SK-N-SH treated with all-trans-retinoic acid at 6 μM for 48 hours (cell line): ENCODE data around the gene GLRB.

Experiments used
- ATAC-seq: fragments of 200-7000 bp; cut with Tn5 transposase; 3 replicates; pipeline ENCODE4 v1.9.1; 2020; ENCODE audit warnings: mild to moderate bottlenecking, moderate library complexity
- ARNTL ChIP-seq: fragments of 450-650 bp; formaldehyde crosslinking; IDR thresholded peaks from 2 replicates; pipeline ENCODE4 v1.5.0; 2020; ENCODE audit warnings: low read depth, mild to moderate bottlenecking, moderate library complexity, borderline replicate concordance
- BACH2 ChIP-seq: fragments of 250-450 bp; sonication (Bioruptor Pico); IDR thresholded peaks from 2 replicates; pipeline ENCODE4 v1.9.0; 2021; ENCODE audit warnings: mild to moderate bottlenecking, borderline replicate concordance
- CSDC2 ChIP-seq: fragments of 250-450 bp; sonication (Bioruptor Pico); IDR thresholded peaks from 2 replicates; pipeline ENCODE4 v1.5.0; 2020; ENCODE audit warnings: mild to moderate bottlenecking, moderate library complexity
- ESRRG ChIP-seq: fragments of 250-450 bp; sonication (Bioruptor Pico); IDR thresholded peaks from 2 replicates; pipeline ENCODE4 v1.6.1; 2021; ENCODE audit warnings: mild to moderate bottlenecking
- GLIS3 ChIP-seq: fragments of 250-450 bp; sonication (Bioruptor Pico); IDR thresholded peaks from 2 replicates; pipeline ENCODE4 v1.5.0; 2020; ENCODE audit warnings: mild to moderate bottlenecking, moderate library complexity
- ISL1 ChIP-seq: fragments of 250-450 bp; sonication (Bioruptor Pico); IDR thresholded peaks from 2 replicates; pipeline ENCODE4 v2.1.2; 2022; ENCODE audit warnings: mild to moderate bottlenecking, moderate library complexity
- OSR1 ChIP-seq: fragments of 250-450 bp; sonication (Bioruptor Pico); IDR thresholded peaks from 2 replicates; pipeline ENCODE4 v1.8.0; 2022; ENCODE audit warnings: moderate library complexity, mild to moderate bottlenecking, inconsistent platforms
- PPARA ChIP-seq: fragments of 250-450 bp; sonication (Bioruptor Pico); IDR thresholded peaks from 2 replicates; pipeline ENCODE4 v1.5.0; 2020; ENCODE audit warnings: mild to moderate bottlenecking, borderline replicate concordance
- RARB ChIP-seq: fragments of 250-450 bp; sonication (Bioruptor Pico); IDR thresholded peaks from 2 replicates; pipeline ENCODE4 v1.8.0; 2021; ENCODE audit warnings: mild to moderate bottlenecking, moderate library complexity
- SNAI2 ChIP-seq: fragments of 250-450 bp; sonication (Bioruptor Pico); IDR thresholded peaks from 2 replicates; pipeline ENCODE4 v1.5.0; 2020; ENCODE audit warnings: mild to moderate bottlenecking, moderate library complexity
- TCF4 ChIP-seq: fragments of 250-450 bp; sonication (Bioruptor Pico); IDR thresholded peaks from 2 replicates; pipeline ENCODE4 v1.8.0; 2021; ENCODE audit warnings: mild to moderate bottlenecking, moderate library complexity, borderline replicate concordance
- ZC3H10 ChIP-seq: fragments of 250-450 bp; sonication (Bioruptor Pico); IDR thresholded peaks from 2 replicates; pipeline ENCODE4 v1.5.1; 2021; ENCODE audit warnings: mild to moderate bottlenecking, moderate library complexity
- ZFP30 ChIP-seq: fragments of 450-650 bp; formaldehyde crosslinking; IDR thresholded peaks from 2 replicates; pipeline ENCODE4 v1.5.0; 2022; ENCODE audit warnings: mild to moderate bottlenecking, moderate library complexity
- ZNF565 ChIP-seq: fragments of 450-650 bp; formaldehyde crosslinking; conservative IDR thresholded peaks from 2 replicates; pipeline ENCODE4 v1.5.0; 2020; ENCODE audit warnings: low read depth, mild to moderate bottlenecking, moderate library complexity
- ZNF70 ChIP-seq: fragments of 450-650 bp; formaldehyde crosslinking; IDR thresholded peaks from 2 replicates; pipeline ENCODE4 v1.5.0; 2020; ENCODE audit warnings: mild to moderate bottlenecking, moderate library complexity
- ZNF8 ChIP-seq: fragments of 450-650 bp; formaldehyde crosslinking; IDR thresholded peaks from 2 replicates; pipeline ENCODE4 v1.5.0; 2020; ENCODE audit warnings: mild to moderate bottlenecking, moderate library complexity
- TF ChIP-seq, protein P1 (sequence below): fragments of 250-450 bp; sonication (Bioruptor Pico); IDR thresholded peaks from 2 replicates; pipeline ENCODE4 v1.5.1; 2020; ENCODE audit warnings: low read depth, mild to moderate bottlenecking, moderate library complexity
- TF ChIP-seq, protein P2 (sequence below): fragments of 250-450 bp; sonication (Bioruptor Pico); IDR thresholded peaks from 2 replicates; pipeline ENCODE4 v1.8.0; 2020; ENCODE audit warnings: mild to moderate bottlenecking, moderate library complexity, borderline replicate concordance
- TF ChIP-seq, protein P3 (sequence below): fragments of 250-450 bp; sonication (Bioruptor Pico); IDR thresholded peaks from 2 replicates; pipeline ENCODE4 v1.5.1; 2021; ENCODE audit warnings: mild to moderate bottlenecking, moderate library complexity
- TF ChIP-seq, protein P4 (sequence below): fragments of 250-450 bp; sonication (Bioruptor Pico); IDR thresholded peaks from 2 replicates; pipeline ENCODE4 v1.8.0; 2021; ENCODE audit warnings: low read depth, mild to moderate bottlenecking, moderate library complexity, borderline replicate concordance
- TF ChIP-seq, protein P5 (sequence below): fragments of 250-450 bp; sonication (Bioruptor Pico); IDR thresholded peaks from 2 replicates; pipeline ENCODE4 v1.5.0; 2020; ENCODE audit warnings: mild to moderate bottlenecking, moderate library complexity

Gene GLRB

DNA sequence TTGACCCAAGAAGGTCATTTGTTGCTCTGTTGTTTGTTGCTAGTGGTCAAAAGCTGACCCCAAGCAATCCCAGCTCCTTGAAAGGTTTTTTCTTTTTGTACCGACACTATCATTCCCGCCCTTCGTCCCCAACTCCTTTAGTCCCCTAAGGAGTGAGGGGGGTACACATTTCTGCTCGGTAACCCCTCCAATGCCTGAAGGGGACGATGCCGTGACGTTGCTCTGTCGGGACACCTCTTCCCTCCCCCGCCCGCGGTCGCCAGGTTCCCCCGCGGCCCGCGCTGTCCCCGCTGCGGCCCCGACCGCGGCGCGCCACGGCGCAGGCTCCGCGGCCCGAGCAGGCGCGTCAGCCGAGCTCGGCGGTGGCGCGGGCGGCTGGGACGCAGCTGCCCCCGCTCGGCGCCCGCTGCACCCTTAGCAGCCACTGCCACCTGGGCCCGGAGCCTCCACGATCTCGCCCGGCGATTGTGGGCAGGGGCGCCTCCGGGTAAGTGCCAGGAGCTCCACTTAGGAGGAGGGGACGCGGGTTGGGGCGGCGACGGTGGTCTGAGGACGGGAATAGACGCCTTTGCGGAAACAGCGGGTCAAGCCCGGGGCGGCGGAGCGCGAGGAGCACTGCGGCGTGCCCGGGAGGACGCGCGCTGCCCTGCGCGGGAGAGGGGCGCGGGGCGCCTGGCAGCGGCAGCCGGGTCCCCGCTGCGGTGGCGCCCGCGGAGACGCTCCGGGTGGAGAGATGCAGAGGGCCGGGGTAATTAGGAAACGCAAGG lies at the start of gene GLRB:
GLRB (plus strand) TSS at position 340 of the 767 bp plus-strand sequence. CDS start 1,875 bp downstream, outside the sequence.
- TF ChIP-seq OSR1 (no peak), ESRRG (CRISPR knock-in tag) (no peak), BACH2 (CRISPR knock-in tag) (no peak), ISL1 (CRISPR knock-in tag) (no peak), ZFP30 (CRISPR knock-in tag) (no peak), ZC3H10 (no peak)
- TF ChIP-seq, protein P1, sequence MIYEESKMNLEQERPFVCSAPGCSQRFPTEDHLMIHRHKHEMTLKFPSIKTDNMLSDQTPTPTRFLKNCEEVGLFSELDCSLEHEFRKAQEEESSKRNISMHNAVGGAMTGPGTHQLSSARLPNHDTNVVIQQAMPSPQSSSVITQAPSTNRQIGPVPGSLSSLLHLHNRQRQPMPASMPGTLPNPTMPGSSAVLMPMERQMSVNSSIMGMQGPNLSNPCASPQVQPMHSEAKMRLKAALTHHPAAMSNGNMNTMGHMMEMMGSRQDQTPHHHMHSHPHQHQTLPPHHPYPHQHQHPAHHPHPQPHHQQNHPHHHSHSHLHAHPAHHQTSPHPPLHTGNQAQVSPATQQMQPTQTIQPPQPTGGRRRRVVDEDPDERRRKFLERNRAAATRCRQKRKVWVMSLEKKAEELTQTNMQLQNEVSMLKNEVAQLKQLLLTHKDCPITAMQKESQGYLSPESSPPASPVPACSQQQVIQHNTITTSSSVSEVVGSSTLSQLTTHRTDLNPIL (CRISPR knock-in tag) = no peak
- TF ChIP-seq, protein P2, sequence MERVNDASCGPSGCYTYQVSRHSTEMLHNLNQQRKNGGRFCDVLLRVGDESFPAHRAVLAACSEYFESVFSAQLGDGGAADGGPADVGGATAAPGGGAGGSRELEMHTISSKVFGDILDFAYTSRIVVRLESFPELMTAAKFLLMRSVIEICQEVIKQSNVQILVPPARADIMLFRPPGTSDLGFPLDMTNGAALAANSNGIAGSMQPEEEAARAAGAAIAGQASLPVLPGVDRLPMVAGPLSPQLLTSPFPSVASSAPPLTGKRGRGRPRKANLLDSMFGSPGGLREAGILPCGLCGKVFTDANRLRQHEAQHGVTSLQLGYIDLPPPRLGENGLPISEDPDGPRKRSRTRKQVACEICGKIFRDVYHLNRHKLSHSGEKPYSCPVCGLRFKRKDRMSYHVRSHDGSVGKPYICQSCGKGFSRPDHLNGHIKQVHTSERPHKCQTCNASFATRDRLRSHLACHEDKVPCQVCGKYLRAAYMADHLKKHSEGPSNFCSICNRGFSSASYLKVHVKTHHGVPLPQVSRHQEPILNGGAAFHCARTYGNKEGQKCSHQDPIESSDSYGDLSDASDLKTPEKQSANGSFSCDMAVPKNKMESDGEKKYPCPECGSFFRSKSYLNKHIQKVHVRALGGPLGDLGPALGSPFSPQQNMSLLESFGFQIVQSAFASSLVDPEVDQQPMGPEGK (CRISPR knock-in tag) = no peak
- peak; percentile 88 for ATAC-seq

DNA sequence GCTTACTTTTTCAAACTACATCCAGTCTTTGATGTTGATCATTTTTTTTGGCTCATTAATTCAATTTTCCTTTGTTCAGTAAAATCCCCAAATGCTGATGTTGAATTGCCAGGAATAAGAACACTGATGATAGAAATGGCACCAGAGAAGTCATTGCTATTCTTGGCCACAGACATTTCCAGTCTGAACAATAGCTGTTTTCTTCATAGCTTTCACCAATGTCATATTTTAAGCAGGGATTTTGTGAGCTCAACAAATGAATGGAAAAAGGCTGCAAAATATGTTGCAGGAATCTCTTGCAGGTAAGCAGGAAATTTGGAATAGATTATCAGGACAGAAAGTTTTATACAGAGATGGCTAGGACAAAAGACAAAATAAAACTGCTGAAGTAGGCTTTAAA lies 40.5 kb upstream of the GLRB start:
- ATAC-seq = no peak

More for the DNA sequence above, 40.5 kb upstream of the GLRB start:
- TF ChIP-seq, protein P3, sequence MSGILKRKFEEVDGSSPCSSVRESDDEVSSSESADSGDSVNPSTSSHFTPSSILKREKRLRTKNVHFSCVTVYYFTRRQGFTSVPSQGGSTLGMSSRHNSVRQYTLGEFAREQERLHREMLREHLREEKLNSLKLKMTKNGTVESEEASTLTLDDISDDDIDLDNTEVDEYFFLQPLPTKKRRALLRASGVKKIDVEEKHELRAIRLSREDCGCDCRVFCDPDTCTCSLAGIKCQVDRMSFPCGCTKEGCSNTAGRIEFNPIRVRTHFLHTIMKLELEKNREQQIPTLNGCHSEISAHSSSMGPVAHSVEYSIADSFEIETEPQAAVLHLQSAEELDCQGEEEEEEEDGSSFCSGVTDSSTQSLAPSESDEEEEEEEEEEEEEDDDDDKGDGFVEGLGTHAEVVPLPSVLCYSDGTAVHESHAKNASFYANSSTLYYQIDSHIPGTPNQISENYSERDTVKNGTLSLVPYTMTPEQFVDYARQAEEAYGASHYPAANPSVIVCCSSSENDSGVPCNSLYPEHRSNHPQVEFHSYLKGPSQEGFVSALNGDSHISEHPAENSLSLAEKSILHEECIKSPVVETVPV = no peak
- TF ChIP-seq ISL1 (CRISPR knock-in tag) (no peak), BACH2 (CRISPR knock-in tag) (no peak), RARB (CRISPR knock-in tag) (no peak), OSR1 (no peak), TCF4 (CRISPR knock-in tag) (no peak), SNAI2 (CRISPR knock-in tag) (no peak), CSDC2 (CRISPR knock-in tag) (no peak), ZNF70 (CRISPR knock-in tag) (no peak), ZC3H10 (no peak), ZNF8 (CRISPR knock-in tag) (no peak), ZNF565 (CRISPR knock-in tag) (no peak), PPARA (no peak), ESRRG (CRISPR knock-in tag) (no peak), GLIS3 (CRISPR knock-in tag) (no peak), ARNTL (CRISPR knock-in tag) (no peak), ZFP30 (CRISPR knock-in tag) (no peak)
- TF ChIP-seq, protein P4, sequence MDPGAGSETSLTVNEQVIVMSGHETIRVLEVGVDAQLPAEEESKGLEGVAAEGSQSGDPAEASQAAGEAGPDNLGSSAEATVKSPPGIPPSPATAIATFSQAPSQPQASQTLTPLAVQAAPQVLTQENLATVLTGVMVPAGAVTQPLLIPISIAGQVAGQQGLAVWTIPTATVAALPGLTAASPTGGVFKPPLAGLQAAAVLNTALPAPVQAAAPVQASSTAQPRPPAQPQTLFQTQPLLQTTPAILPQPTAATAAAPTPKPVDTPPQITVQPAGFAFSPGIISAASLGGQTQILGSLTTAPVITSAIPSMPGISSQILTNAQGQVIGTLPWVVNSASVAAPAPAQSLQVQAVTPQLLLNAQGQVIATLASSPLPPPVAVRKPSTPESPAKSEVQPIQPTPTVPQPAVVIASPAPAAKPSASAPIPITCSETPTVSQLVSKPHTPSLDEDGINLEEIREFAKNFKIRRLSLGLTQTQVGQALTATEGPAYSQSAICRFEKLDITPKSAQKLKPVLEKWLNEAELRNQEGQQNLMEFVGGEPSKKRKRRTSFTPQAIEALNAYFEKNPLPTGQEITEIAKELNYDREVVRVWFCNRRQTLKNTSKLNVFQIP = no peak
- TF ChIP-seq, protein P1 (CRISPR knock-in tag) = no peak
- TF ChIP-seq, protein P5, sequence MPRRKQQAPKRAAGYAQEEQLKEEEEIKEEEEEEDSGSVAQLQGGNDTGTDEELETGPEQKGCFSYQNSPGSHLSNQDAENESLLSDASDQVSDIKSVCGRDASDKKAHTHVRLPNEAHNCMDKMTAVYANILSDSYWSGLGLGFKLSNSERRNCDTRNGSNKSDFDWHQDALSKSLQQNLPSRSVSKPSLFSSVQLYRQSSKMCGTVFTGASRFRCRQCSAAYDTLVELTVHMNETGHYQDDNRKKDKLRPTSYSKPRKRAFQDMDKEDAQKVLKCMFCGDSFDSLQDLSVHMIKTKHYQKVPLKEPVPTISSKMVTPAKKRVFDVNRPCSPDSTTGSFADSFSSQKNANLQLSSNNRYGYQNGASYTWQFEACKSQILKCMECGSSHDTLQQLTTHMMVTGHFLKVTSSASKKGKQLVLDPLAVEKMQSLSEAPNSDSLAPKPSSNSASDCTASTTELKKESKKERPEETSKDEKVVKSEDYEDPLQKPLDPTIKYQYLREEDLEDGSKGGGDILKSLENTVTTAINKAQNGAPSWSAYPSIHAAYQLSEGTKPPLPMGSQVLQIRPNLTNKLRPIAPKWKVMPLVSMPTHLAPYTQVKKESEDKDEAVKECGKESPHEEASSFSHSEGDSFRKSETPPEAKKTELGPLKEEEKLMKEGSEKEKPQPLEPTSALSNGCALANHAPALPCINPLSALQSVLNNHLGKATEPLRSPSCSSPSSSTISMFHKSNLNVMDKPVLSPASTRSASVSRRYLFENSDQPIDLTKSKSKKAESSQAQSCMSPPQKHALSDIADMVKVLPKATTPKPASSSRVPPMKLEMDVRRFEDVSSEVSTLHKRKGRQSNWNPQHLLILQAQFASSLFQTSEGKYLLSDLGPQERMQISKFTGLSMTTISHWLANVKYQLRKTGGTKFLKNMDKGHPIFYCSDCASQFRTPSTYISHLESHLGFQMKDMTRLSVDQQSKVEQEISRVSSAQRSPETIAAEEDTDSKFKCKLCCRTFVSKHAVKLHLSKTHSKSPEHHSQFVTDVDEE (CRISPR knock-in tag) = no peak
